Large intestine (tissue), 12 donors: ENCODE results near the gene COL11A1. TPM values are rescaled to one million over a fixed set of nuclear protein-coding genes. Genes with fewer than 3 reads are reported as not detected.
"Not testable (repeated sequence)": the region's sequence is repeated elsewhere in the genome, so short reads cannot be mapped to it uniquely, and the experiment has no call there.

ENCODE experiments used
- DNase-seq, 2 donors: peaks; one replicate each; pipeline versions ENCODE4 v3.0.0 to v3.0.0-alpha.2; 2013
- H3K27ac ChIP-seq: one replicate; pipeline ENCODE4 v1.5.1; 2013; ENCODE audit warnings: low read length
- H3K27me3 ChIP-seq: 2 replicates; pipeline ENCODE4 v1.6.1; 2013; ENCODE audit warnings: low read length; ENCODE audit not compliant: control insufficient read depth, insufficient read depth
- H3K36me3 ChIP-seq: 2 replicates; pipeline ENCODE4 v1.6.1; 2013; ENCODE audit warnings: low read length; ENCODE audit not compliant: control insufficient read depth, insufficient read depth
- H3K4me1 ChIP-seq: one replicate; pipeline ENCODE4 v1.6.1; 2013; ENCODE audit warnings: low read length; ENCODE audit not compliant: control insufficient read depth, insufficient read depth
- H3K4me3 ChIP-seq: one replicate; pipeline ENCODE4 v1.5.1; 2013; ENCODE audit warnings: low read length
- H3K9me3 ChIP-seq: one replicate; pipeline ENCODE4 v1.6.1; 2013; ENCODE audit warnings: mild to moderate bottlenecking, low read depth, low read length, moderate library complexity; ENCODE audit not compliant: control insufficient read depth
- WGBS: methylation state at CpG from one replicate; pipeline ENCODE4 v1.1.5; 2013; ENCODE audit warnings: low lambda C conversion rate; ENCODE audit not compliant: insufficient coverage; 5-methylcytosine and 5-hydroxymethylcytosine counted together
- long read RNA-seq, 11 donors: transcript quantifications; one replicate each; lab custom pipeline, GENCODE V29; 2026
- polyA plus RNA-seq: library from polyadenylated mRNA; unstranded; fragments of 120-200 nt; gene quantifications from one replicate; pipeline ENCODE4 v1.2.1, GENCODE V29; 2013

COL11A1 gene
- polyA plus RNA-seq: 4.1 TPM
- long read RNA-seq, donor 1: 0 reads
- long read RNA-seq, donor 2: 0 reads
- long read RNA-seq, donor 3: 0 reads
- long read RNA-seq, donor 4: 0 reads
- long read RNA-seq, donor 5: 0 reads
- long read RNA-seq, donor 6: 0 reads
- long read RNA-seq, donor 7, partial matches to known transcripts: 0 of 1 reads
- long read RNA-seq, donor 7, other reads (novel, unspliced or antisense): 0 of 1 reads
- long read RNA-seq, donor 8: 0 reads
- long read RNA-seq, donor 9: 0 reads
- long read RNA-seq, donor 10: 0 reads
- long read RNA-seq, donor 11: 0 reads

GRCh38 chr1:103108376-103109150, at the start of gene COL11A1:
Gene COL11A1 (minus strand): TSS chr1:103108522. CDS start chr1:103108178, 344 bp downstream.
- H3K27me3 ChIP-seq: peaks cover 24% of the 10 kb centered on the region

GRCh38 chr1:103156966-103157365, 48.6 kb upstream of the COL11A1 start:
- DNase-seq: no peak
- H3K27me3 ChIP-seq: no peaks in the 10 kb centered on the region
- no peak overlapping the region for H3K4me3 ChIP-seq
- no peaks in the 10 kb centered on the region for H3K4me1 ChIP-seq
- H3K9me3 ChIP-seq: no peaks in the 10 kb centered on the region
- H3K27ac ChIP-seq: no peak overlapping the region
- no peaks in the 10 kb centered on the region for H3K36me3 ChIP-seq
- 78% methylated on average over 1 of the region's 4 CpGs for WGBS

More at GRCh38 chr1:103108376-103109150, at the start of gene COL11A1:
- H3K4me3 ChIP-seq: peak within 1 kb of the TSS; percentile 49
- peaks cover 3% of the 10 kb centered on the region for H3K9me3 ChIP-seq
- no peaks in the 10 kb centered on the region for H3K36me3 ChIP-seq
- H3K27ac ChIP-seq: no peak within 1 kb of the TSS
- DNase-seq: peak in 1 of 2 donors; percentile 25
- H3K4me1 ChIP-seq: peaks cover 9% of the 10 kb centered on the region
- WGBS: no CpG with 5 or more reads among the region's 34 CpGs

GRCh38 chr1:103146166-103146565, 37.8 kb upstream of the COL11A1 start:
- no peaks in the 10 kb centered on the region for H3K4me1 ChIP-seq
- no peaks in the 10 kb centered on the region for H3K9me3 ChIP-seq
- no peaks in the 10 kb centered on the region for H3K36me3 ChIP-seq
- H3K27ac ChIP-seq: no peak overlapping the region
- no peak overlapping the region for H3K4me3 ChIP-seq
- H3K27me3 ChIP-seq: no peaks in the 10 kb centered on the region
- DNase-seq: no peak

- Histone ChIP-seq H3K9me3 (no peaks in the 10 kb centered on the region), H3K4me3 (no peak overlapping the region), H3K27ac (no peak overlapping the region), H3K4me1 (no peaks in the 10 kb centered on the region), H3K36me3 (no peaks in the 10 kb centered on the region), H3K27me3 (no peaks in the 10 kb centered on the region)
- DNase-seq: no peak
- 60% methylated on average over 1 of the region's 1 CpG for WGBS
Observed at GRCh38 chr1:103145449-103145848, 37.1 kb upstream of the COL11A1 start.

GRCh38 chr1:103144681-103145080, 36.4 kb upstream of the COL11A1 start:
- no peaks in the 10 kb centered on the region for H3K4me1 ChIP-seq
- H3K36me3 ChIP-seq: no peaks in the 10 kb centered on the region
- H3K4me3 ChIP-seq: no peak overlapping the region
- no peak overlapping the region for H3K27ac ChIP-seq
- WGBS: 67% methylated on average over 1 of the region's 2 CpGs
- H3K9me3 ChIP-seq: no peaks in the 10 kb centered on the region
- no peaks in the 10 kb centered on the region for H3K27me3 ChIP-seq
- DNase-seq: no peak

- H3K4me1 ChIP-seq: no peaks in the 10 kb centered on the region
- H3K36me3 ChIP-seq: no peaks in the 10 kb centered on the region
- H3K27ac ChIP-seq: no peak overlapping the region
- DNase-seq: no peak
- no peak overlapping the region for H3K4me3 ChIP-seq
- WGBS: no CpG with 5 or more reads among the region's 2 CpGs
- no peaks in the 10 kb centered on the region for H3K27me3 ChIP-seq
- no peaks in the 10 kb centered on the region for H3K9me3 ChIP-seq
Observed at GRCh38 chr1:103142461-103142860, 34.1 kb upstream of the COL11A1 start.

GRCh38 chr1:103129796-103130195, 21.5 kb upstream of the COL11A1 start:
- Histone ChIP-seq H3K27me3 (no peaks in the 10 kb centered on the region), H3K9me3 (no peaks in the 10 kb centered on the region), H3K4me3 (no peak overlapping the region), H3K4me1 (no peaks in the 10 kb centered on the region), H3K27ac (no peak overlapping the region), H3K36me3 (no peaks in the 10 kb centered on the region)
- 100% methylated on average over 1 of the region's 1 CpG for WGBS
- DNase-seq: no peak

GRCh38 chr1:103129255-103129654, 20.9 kb upstream of the COL11A1 start:
- Histone ChIP-seq H3K27ac (no peak overlapping the region), H3K4me3 (no peak overlapping the region), H3K4me1 (no peaks in the 10 kb centered on the region), H3K36me3 (no peaks in the 10 kb centered on the region), H3K9me3 (no peaks in the 10 kb centered on the region), H3K27me3 (no peaks in the 10 kb centered on the region)
- no CpG with 5 or more reads among the region's 1 CpG for WGBS
- DNase-seq: no peak

GRCh38 chr1:103128256-103128655, 19.9 kb upstream of the COL11A1 start:
- not testable (repeated sequence) for H3K9me3 ChIP-seq, H3K27me3 ChIP-seq, H3K4me1 ChIP-seq, DNase-seq, H3K4me3 ChIP-seq, H3K27ac ChIP-seq, H3K36me3 ChIP-seq
- no CpG with 5 or more reads among the region's 2 CpGs for WGBS

GRCh38 chr1:103125219-103125618, 16.9 kb upstream of the COL11A1 start:
- H3K4me3 ChIP-seq: no peak overlapping the region
- H3K27ac ChIP-seq: no peak overlapping the region
- H3K36me3 ChIP-seq: no peaks in the 10 kb centered on the region
- no peaks in the 10 kb centered on the region for H3K9me3 ChIP-seq
- no peaks in the 10 kb centered on the region for H3K4me1 ChIP-seq
- WGBS: no CpG with 5 or more reads among the region's 2 CpGs
- no peak for DNase-seq
- no peaks in the 10 kb centered on the region for H3K27me3 ChIP-seq
